Measurements from ENCODE around the gene PIP5K1B. TPM values are rescaled to one million over a fixed set of nuclear protein-coding genes. Genes with fewer than 3 reads are reported as not detected.

PIP5K1B gene
- total RNA-seq, 1 experiment from 2014 or later = not detected

GRCh38 chr9:68998812-68999211 lies 293.8 kb downstream of the PIP5K1B start:
- Histone ChIP-seq H3K4me3 (ENCODE audit: low read depth, low read length, poor library complexity, severe bottlenecking) (no peak overlapping the region), H3K27ac (ENCODE audit: low read depth, low read length, poor library complexity, severe bottlenecking) (no peak overlapping the region), H3K9me3 (ENCODE audit: low read depth, low read length, poor library complexity, severe bottlenecking) (no peaks in the 10 kb centered on the region), H3K27me3 (replicated peaks; ENCODE audit: insufficient read depth, low read depth, low read length, poor library complexity) (peaks cover 40% of the 10 kb centered on the region), H3K4me1 (ENCODE audit: insufficient read depth, low read length, poor library complexity, severe bottlenecking) (no peaks in the 10 kb centered on the region), H3K36me3 (ENCODE audit: insufficient read depth, low read length, poor library complexity, severe bottlenecking) (no peaks in the 10 kb centered on the region)
- TF ChIP-seq CTCF (conservative IDR thresholded peaks at IDR 0.05; ENCODE audit: low read depth, low read length) (no peak), EZH2 (IDR thresholded peaks at IDR 0.05; ENCODE audit: borderline replicate concordance, low read depth, low read length, poor library complexity, severe bottlenecking) (no peak)
- intact Hi-C loops (cut with micrococcal nuclease; ENCODE audit: unreplicated experiment) = loop anchor here (1.0 kb wide), 1 partner anchor 415 kb away; no protein-coding TSS in a partner anchor
- no peak for DNase-seq (ENCODE audit: low spot score)
- ChIA-PET POLR2A (ENCODE audit: low non-redundant PET) (no interaction called here), CTCF (interaction anchor here (1.1 kb wide), 1 partner anchor 415 kb away, joined by 4 read pairs; no protein-coding TSS in a partner anchor)
- BruUV-seq (replicated peaks) = no TSS peak

- Histone ChIP-seq H3K27me3 (replicated peaks; ENCODE audit: insufficient read depth, low read depth, low read length, poor library complexity) (peaks cover 47% of the 10 kb centered on the region), H3K36me3 (ENCODE audit: insufficient read depth, low read length, poor library complexity, severe bottlenecking) (no peaks in the 10 kb centered on the region), H3K4me1 (ENCODE audit: insufficient read depth, low read length, poor library complexity, severe bottlenecking) (no peaks in the 10 kb centered on the region), H3K4me3 (ENCODE audit: low read depth, low read length, poor library complexity, severe bottlenecking) (no peak overlapping the region), H3K9me3 (ENCODE audit: low read depth, low read length, poor library complexity, severe bottlenecking) (no peaks in the 10 kb centered on the region), H3K27ac (ENCODE audit: low read depth, low read length, poor library complexity, severe bottlenecking) (no peak overlapping the region)
- CTCF ChIA-PET = interaction anchor here (0.6 to 1.1 kb wide), 4 partner anchors 24 to 416 kb away, joined by 3 to 4 read pairs (median 4); no protein-coding TSS in a partner anchor
- POLR2A ChIA-PET (ENCODE audit: low non-redundant PET) = no interaction called here
- peak; percentile 78 for DNase-seq (ENCODE audit: low spot score)
- intact Hi-C loops (cut with micrococcal nuclease; ENCODE audit: unreplicated experiment) = loop anchor here (1.0 kb wide), 1 partner anchor 415 kb away; no protein-coding TSS in a partner anchor
- BruUV-seq (replicated peaks) = no TSS peak
- TF ChIP-seq EZH2 (IDR thresholded peaks at IDR 0.05; ENCODE audit: borderline replicate concordance, low read depth, low read length, poor library complexity, severe bottlenecking) (no peak), CTCF (conservative IDR thresholded peaks at IDR 0.05; ENCODE audit: low read depth, low read length) (peak; percentile 82)
Observed at GRCh38 chr9:68999393-69000105, 294.5 kb downstream of the PIP5K1B start.

GRCh38 chr9:69001921-69002320 lies 296.9 kb downstream of the PIP5K1B start:
- CTCF ChIA-PET = no interaction called here
- no peaks in the 10 kb centered on the region for H3K4me1 ChIP-seq (ENCODE audit: insufficient read depth, low read length, poor library complexity, severe bottlenecking)
- POLR2A ChIA-PET (ENCODE audit: low non-redundant PET) = no interaction called here
- DNase-seq (ENCODE audit: low spot score) = no peak
- BruUV-seq (replicated peaks) = no TSS peak
- H3K36me3 ChIP-seq (ENCODE audit: insufficient read depth, low read length, poor library complexity, severe bottlenecking) = no peaks in the 10 kb centered on the region
- intact Hi-C loops (cut with micrococcal nuclease; ENCODE audit: unreplicated experiment) = no loop called here
- peaks cover 57% of the 10 kb centered on the region for H3K27me3 ChIP-seq (replicated peaks; ENCODE audit: insufficient read depth, low read depth, low read length, poor library complexity)
- no peak overlapping the region for H3K27ac ChIP-seq (ENCODE audit: low read depth, low read length, poor library complexity, severe bottlenecking)
- no peak overlapping the region for H3K4me3 ChIP-seq (ENCODE audit: low read depth, low read length, poor library complexity, severe bottlenecking)
- no peaks in the 10 kb centered on the region for H3K9me3 ChIP-seq (ENCODE audit: low read depth, low read length, poor library complexity, severe bottlenecking)
- TF ChIP-seq EZH2 (IDR thresholded peaks at IDR 0.05; ENCODE audit: borderline replicate concordance, low read depth, low read length, poor library complexity, severe bottlenecking) = no peak
- TF ChIP-seq CTCF (conservative IDR thresholded peaks at IDR 0.05; ENCODE audit: low read depth, low read length) = no peak
